K562 (cell line): ENCODE results near the gene DGKB. TPM values are rescaled to one million over a fixed set of nuclear protein-coding genes. Genes with fewer than 3 reads are reported as not detected.

Source experiments
- ATAC-seq: fragments of 200-7000 bp; cut with Tn5 transposase; 3 replicates; pipeline ENCODE4 v1.9.1; 2020; ENCODE audit warnings: moderate library complexity
- BruUV-seq: library from RNA; stranded (reverse); fragments of 400-500 nt; replicated peaks from 2 replicates; lab custom pipeline; 2021; lab: Mats Ljungman, UMichigan
- CTCF ChIA-PET: fragments of 300-600 bp; formaldehyde crosslinking; extraction: SDS; loops from one replicate; lab custom pipeline; 2021; ENCODE audit warnings: low intra/inter-chr PET ratio; lab: Yijun Ruan, JAX
- POLR2A ChIA-PET: fragments of 300-600, 350-650 bp; sonication (Branson Sonifier 250); formaldehyde crosslinking; extraction: SDS; loops from one replicate; lab custom pipeline; 2021; ENCODE audit warnings: antibody characterized with exemption, inconsistent platforms; lab: Yijun Ruan, JAX
- DNase-seq, 4 experiments: peaks; one replicate each; pipeline versions ENCODE4 v3.0.0 to v3.0.0-alpha.2; 2011 to 2018; ENCODE audit warnings: low spot score in 3 of 4, mixed read lengths in 3 of 4; ENCODE audit errors: extremely low read depth in 1 of 4
- FAIRE-seq: peaks from 2 replicates; lab custom pipeline; 2011; peaks lifted over from hg19 to GRCh38; lab: Jason Lieb, UNC
- H2AFZ ChIP-seq: 2 replicates; pipeline ENCODE4 v1.6.0; 2011; ENCODE audit warnings: low read depth, low read length, control low read depth, inconsistent platforms
- H3K27ac ChIP-seq: fragments of 200-600 bp; 3 replicates; pipeline ENCODE4 v1.8.0; 2011; ENCODE audit warnings: low read depth, mild to moderate bottlenecking, control low read depth, inconsistent platforms, low read length, moderate library complexity, mixed read lengths; ENCODE audit errors: extremely low read depth
- H3K27me3 ChIP-seq, 2 experiments: fragments of 300-600 bp in 1 of 2; 2 replicates in 1 of 2; 3 replicates in 1 of 2; pipeline versions ENCODE4 v1.6.0 to v1.8.0; 2011; ENCODE audit warnings: inconsistent platforms in 2 of 2, low read length in 2 of 2, mild to moderate bottlenecking in 1 of 2, mixed read lengths in 1 of 2, moderate library complexity in 1 of 2; ENCODE audit not compliant: control insufficient read depth in 2 of 2, insufficient read depth in 2 of 2
- H3K36me3 ChIP-seq: fragments of 300-600 bp; 3 replicates; pipeline ENCODE4 v1.8.0; 2011; ENCODE audit warnings: mild to moderate bottlenecking, low read length, inconsistent platforms; ENCODE audit not compliant: control insufficient read depth, insufficient read depth
- H3K4me1 ChIP-seq, 2 experiments: fragments of 200-600 bp in 1 of 2; replicated peaks in 1 of 2; 2 replicates in 1 of 2; 3 replicates in 1 of 2; pipeline versions ENCODE4 v1.5.1 to v1.8.0; 2011; ENCODE audit warnings: inconsistent platforms in 2 of 2, low read length in 2 of 2, mild to moderate bottlenecking in 1 of 2, mixed read lengths in 1 of 2, moderate library complexity in 1 of 2; ENCODE audit not compliant: control insufficient read depth in 2 of 2, insufficient read depth in 2 of 2
- H3K4me2 ChIP-seq: 2 replicates; pipeline ENCODE4 v1.6.1; 2011; ENCODE audit warnings: low read length, control low read depth, inconsistent platforms, mixed read lengths; ENCODE audit not compliant: insufficient read depth
- H3K4me3 ChIP-seq: fragments of 200-600 bp; sonication (generic), shearing (Covaris generic); 2 replicates; pipeline ENCODE4 v1.5.1; 2016; ENCODE audit warnings: control low read depth, inconsistent platforms
- H3K79me2 ChIP-seq: fragments of 200-600 bp; 3 replicates; pipeline ENCODE4 v1.8.0; 2011; ENCODE audit warnings: low read length, inconsistent platforms; ENCODE audit not compliant: control insufficient read depth, insufficient read depth
- H3K9ac ChIP-seq, 2 experiments: 2 replicates each; pipeline versions ENCODE4 v1.6.0 to v1.6.1; 2011; ENCODE audit warnings: low read depth in 2 of 2, low read length in 2 of 2, control low read depth in 1 of 2, inconsistent platforms in 1 of 2, mild to moderate bottlenecking in 1 of 2, mixed read lengths in 1 of 2; ENCODE audit not compliant: insufficient read depth in 1 of 2
- H3K9me1 ChIP-seq: one replicate; pipeline ENCODE4 v1.6.0; 2011; ENCODE audit warnings: inconsistent platforms, mild to moderate bottlenecking, low read length, moderate library complexity; ENCODE audit not compliant: control insufficient read depth, insufficient read depth
- H3K9me3 ChIP-seq: replicated peaks from 2 replicates; pipeline ENCODE4 v1.5.1; 2011; ENCODE audit warnings: low read depth, low read length, inconsistent platforms; ENCODE audit not compliant: control insufficient read depth, insufficient read depth
- H4K20me1 ChIP-seq: replicated peaks from 2 replicates; pipeline ENCODE4 v1.6.1; 2011; ENCODE audit warnings: low read length, inconsistent platforms, mixed read lengths; ENCODE audit not compliant: control insufficient read depth, insufficient read depth
- HIVEP1 ChIP-seq: fragments of 250-450 bp; sonication (Bioruptor Pico); IDR thresholded peaks from 2 replicates; pipeline ENCODE4 v1.4.0; 2020; ENCODE audit warnings: mild to moderate bottlenecking
- MAFK ChIP-seq: IDR thresholded peaks from 2 replicates; pipeline ENCODE4 v1.6.1; 2011; ENCODE audit warnings: low read length, improper control_type of control experiment
- MCM7 ChIP-seq, 2 experiments: fragments of 450-650 bp; IDR thresholded peaks; 2 replicates each; pipeline ENCODE4 v1.6.1; 2016 to 2018
- MXI1 ChIP-seq: IDR thresholded peaks from 2 replicates; pipeline ENCODE4 v1.6.1; 2011; ENCODE audit warnings: low read depth, mild to moderate bottlenecking, improper control_type of control experiment, low read length
- NCOA6 ChIP-seq: fragments of 450-650 bp; IDR thresholded peaks from 2 replicates; pipeline ENCODE4 v1.6.1; 2017; ENCODE audit warnings: mild to moderate bottlenecking
- RFX5 ChIP-seq: IDR thresholded peaks from 2 replicates; pipeline ENCODE4 v1.6.1; 2011; ENCODE audit warnings: low read depth, mild to moderate bottlenecking, improper control_type of control experiment, low read length
- SP1 ChIP-seq: sonication (generic); formaldehyde crosslinking; IDR thresholded peaks from 2 replicates; pipeline ENCODE4 v1.8.1; 2022; ENCODE audit warnings: mild to moderate bottlenecking, missing genetic modification reagents
- TBP ChIP-seq: optimal IDR thresholded peaks from 2 replicates; pipeline ENCODE3; 2011; ENCODE audit warnings: low read depth, low read length, improper control_type of control experiment
- ZC3H11A ChIP-seq: IDR thresholded peaks from 2 replicates; pipeline ENCODE4 v1.6.1; 2012; ENCODE audit warnings: low read depth, low read length, improper control_type of control experiment
- ZNF24 ChIP-seq: fragments of 450-650 bp; IDR thresholded peaks from 2 replicates; pipeline ENCODE4 v1.6.1; 2016
- ZNF583 ChIP-seq: fragments of 250-450 bp; sonication (Bioruptor Pico); IDR thresholded peaks from 2 replicates; pipeline ENCODE4 v1.4.0; 2020
- WGBS: fragments of 100-300 bp; shearing (Covaris generic); methylation state at CpG from one replicate; pipeline ENCODE4 v1.1.6; 2016; ENCODE audit warnings: low coverage, mixed read lengths; ENCODE audit not compliant: insufficient coverage; ENCODE audit errors: missing lambda C conversion rate; 5-methylcytosine and 5-hydroxymethylcytosine counted together
- in situ Hi-C: fragments of 300-500 bp; cut with MboI; formaldehyde crosslinking; loops from 4 replicates; pipeline ENCODE4 v1.15.0; 2018; ENCODE audit warnings: inconsistent platforms, mixed read lengths
- intact Hi-C: fragments of 100-400 bp; cut with micrococcal nuclease; formaldehyde crosslinking; loops from 2 replicates; pipeline ENCODE4 v1.14.2; 2022
- polyA plus RNA-seq, 8 experiments: library from polyadenylated mRNA; depleted of rRNA in 4 of 8; stranded (reverse) in 5 of 8; unstranded in 3 of 8; fragments of >200 nt; fragmentation: Nextera tagmentation in 2 of 8; fragmentation: Illumina TruSeq in 1 of 8; extraction: Ambion mirVana in 2 of 8; extraction: Trizol in 1 of 8; gene quantifications; 2 replicates each; pipeline versions ENCODE4 v1.2.1 to v1.2.3, GENCODE V29; 2011 to 2014; ENCODE audit warnings: inconsistent platforms in 1 of 8, missing spikeins in 1 of 8
- total RNA-seq, 7 experiments: library from RNA; depleted of rRNA in 6 of 7; stranded (reverse); fragments of >200 nt in 6 of 7; fragmentation: Illumina TruSeq in 2 of 7; extraction: Trizol in 2 of 7; gene quantifications; 2 replicates each; pipeline versions ENCODE4 v1.2.1 to v1.2.3, GENCODE V29; 2011 to 2021; ENCODE audit warnings: low replicate concordance in 1 of 7
- TF ChIP-seq, protein P1 (sequence below): sonication (generic); formaldehyde crosslinking; IDR thresholded peaks from 2 replicates; pipeline ENCODE4 v1.8.0; 2022; ENCODE audit warnings: missing genetic modification reagents, mild to moderate bottlenecking, moderate library complexity, borderline replicate concordance

The DGKB gene
- total and polyA plus RNA-seq, 9 of the 15 experiments (the other 6 are each of a cell fraction or from before 2014, with no cell fraction given) = 0.01 TPM; not detected in 8

DNA sequence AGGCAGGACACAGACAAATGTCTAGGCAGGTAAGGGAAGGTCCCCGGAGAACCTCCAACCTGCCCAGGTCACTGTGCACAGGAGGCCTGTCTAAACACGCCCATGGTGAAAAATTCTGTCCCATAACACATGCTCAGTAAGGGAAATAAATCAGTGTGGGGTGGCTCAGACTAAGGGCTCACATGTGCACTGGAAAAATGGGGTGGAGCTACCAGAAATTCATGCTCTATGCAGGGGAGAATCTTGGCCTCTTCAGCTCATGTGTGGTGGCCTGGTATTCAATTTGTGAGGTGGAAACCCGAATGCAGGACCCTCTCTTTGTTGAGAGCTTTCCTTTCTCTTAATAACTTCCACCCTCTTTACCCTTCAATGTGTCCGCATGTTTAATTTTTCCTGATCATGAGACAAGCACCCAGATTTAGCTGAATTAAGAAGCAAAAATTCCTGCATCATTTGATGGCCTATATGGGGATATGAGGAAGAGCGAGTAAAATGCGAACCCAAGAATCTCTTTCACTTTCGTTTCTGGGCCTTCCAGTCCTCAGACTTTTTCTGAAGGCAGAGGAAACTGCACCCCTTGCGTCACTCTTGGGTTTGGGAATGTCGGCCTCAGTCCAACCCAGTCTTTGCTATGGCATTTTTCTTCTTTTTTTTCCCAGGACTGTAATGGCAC, 163.2 kb downstream of the DGKB start:
- Histone ChIP-seq H3K36me3 (no peaks in the 10 kb centered on the region), H3K9me1 (no peaks in the 10 kb centered on the region), H2AFZ (no peak overlapping the region), H3K4me1 (no peaks in the 10 kb centered on the region), H3K79me2 (no peaks in the 10 kb centered on the region), H3K4me3 (no peak overlapping the region), H3K9ac (no peak overlapping the region), H3K27me3 (no peaks in the 10 kb centered on the region), H3K9me3 (no peaks in the 10 kb centered on the region; the same call in 1 of the 2 replicates), H3K4me2 (no peak overlapping the region), H3K27ac (no peak overlapping the region), H4K20me1 (no peaks in the 10 kb centered on the region)
- no peak for FAIRE-seq
- WGBS = 0% methylated on average over 9 of the region's 9 CpGs
- DNase-seq = no peak
- CTCF ChIA-PET = no interaction called here
- in situ Hi-C loops (no loop called here), intact Hi-C loops (no loop called here)
- POLR2A ChIA-PET = no interaction called here
- no peak for TF ChIP-seq ZC3H11A
- TF ChIP-seq NCOA6 = no peak
- no peak for TF ChIP-seq ZNF24
- no peak for TF ChIP-seq ZNF583 (CRISPR knock-in tag)
- TF ChIP-seq RFX5 = no peak
- no peak for TF ChIP-seq SP1
- TF ChIP-seq, protein P1, sequence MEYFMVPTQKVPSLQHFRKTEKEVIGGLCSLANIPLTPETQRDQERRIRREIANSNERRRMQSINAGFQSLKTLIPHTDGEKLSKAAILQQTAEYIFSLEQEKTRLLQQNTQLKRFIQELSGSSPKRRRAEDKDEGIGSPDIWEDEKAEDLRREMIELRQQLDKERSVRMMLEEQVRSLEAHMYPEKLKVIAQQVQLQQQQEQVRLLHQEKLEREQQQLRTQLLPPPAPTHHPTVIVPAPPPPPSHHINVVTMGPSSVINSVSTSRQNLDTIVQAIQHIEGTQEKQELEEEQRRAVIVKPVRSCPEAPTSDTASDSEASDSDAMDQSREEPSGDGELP (CRISPR knock-in tag) = no peak
- no peak for TF ChIP-seq MAFK
- no peak for TF ChIP-seq MCM7 (IDR thresholded peaks at IDR 0.05)
- TF ChIP-seq MXI1 = no peak
- no peak for TF ChIP-seq TBP
- no peak for TF ChIP-seq HIVEP1
- no TSS peak for BruUV-seq
- no peak for ATAC-seq
